ENCODE results near the gene FIGN. TPM values are rescaled to one million over a fixed set of nuclear protein-coding genes. Genes with fewer than 3 reads are reported as not detected.

FIGN gene, protein sequence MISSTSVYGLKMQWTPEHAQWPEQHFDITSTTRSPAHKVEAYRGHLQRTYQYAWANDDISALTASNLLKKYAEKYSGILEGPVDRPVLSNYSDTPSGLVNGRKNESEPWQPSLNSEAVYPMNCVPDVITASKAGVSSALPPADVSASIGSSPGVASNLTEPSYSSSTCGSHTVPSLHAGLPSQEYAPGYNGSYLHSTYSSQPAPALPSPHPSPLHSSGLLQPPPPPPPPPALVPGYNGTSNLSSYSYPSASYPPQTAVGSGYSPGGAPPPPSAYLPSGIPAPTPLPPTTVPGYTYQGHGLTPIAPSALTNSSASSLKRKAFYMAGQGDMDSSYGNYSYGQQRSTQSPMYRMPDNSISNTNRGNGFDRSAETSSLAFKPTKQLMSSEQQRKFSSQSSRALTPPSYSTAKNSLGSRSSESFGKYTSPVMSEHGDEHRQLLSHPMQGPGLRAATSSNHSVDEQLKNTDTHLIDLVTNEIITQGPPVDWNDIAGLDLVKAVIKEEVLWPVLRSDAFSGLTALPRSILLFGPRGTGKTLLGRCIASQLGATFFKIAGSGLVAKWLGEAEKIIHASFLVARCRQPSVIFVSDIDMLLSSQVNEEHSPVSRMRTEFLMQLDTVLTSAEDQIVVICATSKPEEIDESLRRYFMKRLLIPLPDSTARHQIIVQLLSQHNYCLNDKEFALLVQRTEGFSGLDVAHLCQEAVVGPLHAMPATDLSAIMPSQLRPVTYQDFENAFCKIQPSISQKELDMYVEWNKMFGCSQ
- total RNA-seq = 0.79 and 1.4 TPM in 2 replicates

- Histone ChIP-seq H3K4me3 (ENCODE audit: low read depth, low read length) (peak within 1 kb of the TSS; percentile 81), H3K27me3 (ENCODE audit: control insufficient read depth, insufficient read depth, low read length) (no peaks in the 10 kb centered on the region), H3K36me3 (ENCODE audit: control insufficient read depth, insufficient read depth, low read length) (no peaks in the 10 kb centered on the region)
- FAIRE-seq = no peak
- peak; percentile 81 for DNase-seq (ENCODE audit: low read depth)
- TF ChIP-seq CTCF (IDR thresholded peaks at IDR 0.05; ENCODE audit: insufficient read depth, low read length, severe bottlenecking) = no peak
These were observed at the start of gene FIGN for GRCh38 chr2:163735685-163736432. FIGN (minus strand) TSS chr2:163736008; CDS start chr2:163734927, 1,081 bp downstream.

DNA sequence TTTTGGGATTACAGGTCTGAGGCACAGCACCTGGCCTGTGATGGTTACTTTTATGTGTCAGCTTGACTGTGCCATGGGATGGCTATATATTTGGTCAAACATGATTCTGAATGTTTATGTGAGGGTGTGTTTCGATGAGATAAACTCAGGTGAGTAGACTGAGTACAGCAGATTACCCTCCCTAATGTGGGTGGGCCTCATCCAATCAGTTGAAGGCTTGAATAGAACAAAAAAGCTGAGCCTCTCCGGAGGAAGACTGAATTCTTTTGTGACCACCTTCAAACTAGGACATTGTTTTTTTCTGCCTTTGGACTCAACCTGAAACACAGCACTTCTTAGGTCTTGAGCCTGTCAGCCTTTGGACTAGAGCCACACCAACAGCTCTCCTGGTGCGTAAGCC lies 49.4 kb upstream of the FIGN start:
- H3K36me3 ChIP-seq (ENCODE audit: control insufficient read depth, insufficient read depth, low read length) = no peaks in the 10 kb centered on the region
- no peak overlapping the region for H3K4me3 ChIP-seq (ENCODE audit: low read depth, low read length)
- no peaks in the 10 kb centered on the region for H3K27me3 ChIP-seq (ENCODE audit: control insufficient read depth, insufficient read depth, low read length)
- no peak for TF ChIP-seq CTCF (IDR thresholded peaks at IDR 0.05; ENCODE audit: insufficient read depth, low read length, severe bottlenecking)
- DNase-seq (ENCODE audit: low read depth) = no peak
- no peak for FAIRE-seq

DNA sequence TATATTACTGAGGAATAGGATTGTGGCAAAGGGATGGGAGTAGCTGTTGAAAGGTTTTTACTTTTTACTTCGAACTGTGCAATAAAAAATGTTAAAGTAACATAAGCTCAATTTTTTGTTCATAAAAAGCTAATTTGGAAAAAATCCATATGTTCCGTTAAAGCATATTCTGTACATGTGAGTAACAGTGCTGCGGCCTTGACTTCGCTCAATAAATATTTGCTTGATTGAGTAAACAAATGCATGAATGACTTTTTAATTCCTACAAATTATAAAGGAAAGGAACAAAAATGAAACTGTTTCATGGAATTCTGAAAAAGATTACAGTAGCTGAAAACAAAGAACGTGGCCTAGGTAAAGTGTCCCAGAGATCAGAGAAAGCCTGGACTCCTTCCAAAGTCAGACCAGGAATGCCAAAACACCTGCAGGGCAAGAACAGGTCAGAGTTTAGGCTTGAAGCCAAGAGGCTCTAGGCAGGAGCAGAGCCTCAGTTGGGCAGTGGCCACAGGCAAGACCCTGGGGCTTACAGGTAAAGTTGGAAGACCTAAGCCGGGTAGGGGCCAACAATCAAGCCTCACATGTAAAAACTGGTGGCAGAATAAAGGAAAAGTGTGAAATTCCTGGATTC lies 44.3 kb upstream of the FIGN start:
- no peak overlapping the region for H3K4me3 ChIP-seq (ENCODE audit: low read depth, low read length)
- no peaks in the 10 kb centered on the region for H3K27me3 ChIP-seq (ENCODE audit: control insufficient read depth, insufficient read depth, low read length)
- no peak for FAIRE-seq
- no peaks in the 10 kb centered on the region for H3K36me3 ChIP-seq (ENCODE audit: control insufficient read depth, insufficient read depth, low read length)
- DNase-seq (ENCODE audit: low read depth) = peak; percentile 58
- TF ChIP-seq CTCF (IDR thresholded peaks at IDR 0.05; ENCODE audit: insufficient read depth, low read length, severe bottlenecking) = no peak

DNA sequence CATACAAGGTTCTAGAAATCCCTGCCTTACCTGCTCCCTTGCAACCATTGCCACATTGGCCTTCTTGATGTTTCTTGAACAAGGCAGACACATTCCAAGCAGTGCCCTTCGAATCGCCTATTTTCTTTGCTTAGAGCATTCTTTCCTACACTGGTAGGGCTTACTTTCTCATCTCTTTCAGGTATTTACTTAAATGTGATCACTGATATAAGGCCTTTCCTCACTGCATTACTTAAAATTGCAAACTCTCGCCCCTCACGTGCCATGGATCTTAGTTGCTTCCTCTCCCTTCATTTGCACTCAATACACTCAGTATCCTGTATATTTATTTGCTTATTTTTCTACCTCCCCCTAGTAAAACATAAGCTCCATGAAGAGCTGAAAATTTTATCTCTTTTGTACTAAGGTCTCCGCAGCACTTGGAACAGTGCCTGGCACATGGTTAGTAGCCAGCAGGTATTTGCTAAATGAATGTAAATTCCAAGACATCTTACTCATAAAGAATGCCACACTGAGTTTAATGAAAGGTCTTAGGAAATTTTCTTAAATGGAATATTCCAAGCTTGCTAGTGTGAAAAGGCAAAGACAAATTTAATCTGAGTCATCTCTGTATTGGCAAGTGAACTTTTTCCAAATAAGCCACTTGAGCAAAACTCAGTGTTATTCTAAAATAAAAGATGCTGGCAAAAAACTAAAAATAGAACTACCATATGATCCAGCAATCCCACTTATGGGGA lies 42.4 kb upstream of the FIGN start:
- FAIRE-seq (no peak), DNase-seq (ENCODE audit: low read depth) (peak; percentile 94)

More for the DNA sequence above, 42.4 kb upstream of the FIGN start:
- no peaks in the 10 kb centered on the region for H3K27me3 ChIP-seq (ENCODE audit: control insufficient read depth, insufficient read depth, low read length)
- no peak for TF ChIP-seq CTCF (IDR thresholded peaks at IDR 0.05; ENCODE audit: insufficient read depth, low read length, severe bottlenecking)
- no peak overlapping the region for H3K4me3 ChIP-seq (ENCODE audit: low read depth, low read length)
- H3K36me3 ChIP-seq (ENCODE audit: control insufficient read depth, insufficient read depth, low read length) = no peaks in the 10 kb centered on the region

All from bronchial epithelial cell (primary cell).